CD4-positive, CD25-positive, alpha-beta regulatory T cell (primary cell): ENCODE data around the gene NCLN. TPM values are rescaled to one million over a fixed set of nuclear protein-coding genes. Genes with fewer than 3 reads are reported as not detected.

Source experiments
- ATAC-seq, 2 donors: fragments of 150-1000 bp; cut with Tn5 transposase; one replicate each; pipeline ENCODE4 v1.10.0; 2021; ENCODE audit warnings: low read depth in 2 of 2, moderate number of reproducible peaks in 2 of 2, moderate library complexity in 1 of 2
- DNase-seq, 3 donors: peaks; one replicate each; pipeline versions ENCODE4 v3.0.0 to v3.0.0-alpha.2; 2012 to 2022; ENCODE audit warnings: mixed read lengths in 1 of 3
- H3K27ac ChIP-seq: one replicate; pipeline ENCODE4 v1.7.0; 2013; ENCODE audit warnings: mild to moderate bottlenecking, low read length; ENCODE audit not compliant: insufficient read depth, poor library complexity, severe bottlenecking
- H3K27me3 ChIP-seq: one replicate; pipeline ENCODE4 v1.7.0; 2013; ENCODE audit warnings: low read length; ENCODE audit not compliant: control insufficient read depth, insufficient read depth
- H3K36me3 ChIP-seq: one replicate; pipeline ENCODE4 v1.7.0; 2013; ENCODE audit warnings: mild to moderate bottlenecking, low read length, moderate library complexity; ENCODE audit not compliant: control insufficient read depth, insufficient read depth
- H3K4me1 ChIP-seq: 2 replicates; pipeline ENCODE4 v1.7.0; 2013; ENCODE audit warnings: mild to moderate bottlenecking, low read length; ENCODE audit not compliant: insufficient read depth, control insufficient read depth, poor library complexity, severe bottlenecking
- H3K4me3 ChIP-seq: one replicate; pipeline ENCODE4 v1.7.0; 2013; ENCODE audit warnings: low read depth, mild to moderate bottlenecking, low read length, moderate library complexity
- H3K9me3 ChIP-seq, 2 experiments: 1 replicate in 1 of 2; 2 replicates in 1 of 2; pipeline ENCODE4 v1.7.0; 2013; ENCODE audit warnings: low read length in 2 of 2, mild to moderate bottlenecking in 1 of 2, moderate library complexity in 1 of 2; ENCODE audit not compliant: control insufficient read depth in 2 of 2
- H3K27ac Mint-ChIP-seq, 3 donors: one replicate each; pipeline ENCODE4 v1.8.0; 2020 to 2022; ENCODE audit warnings: mild to moderate bottlenecking in 3 of 3, mixed read lengths in 3 of 3, moderate library complexity in 2 of 3
- H3K27me3 Mint-ChIP-seq: one replicate; pipeline ENCODE4 v1.8.0; 2022; ENCODE audit warnings: mild to moderate bottlenecking, mixed read lengths
- H3K36me3 Mint-ChIP-seq: one replicate; pipeline ENCODE4 v1.8.0; 2020; ENCODE audit warnings: mixed read lengths
- H3K4me1 Mint-ChIP-seq, 4 donors: one replicate each; pipeline ENCODE4 v1.8.0; 2020 to 2022; ENCODE audit warnings: mixed read lengths in 4 of 4, mild to moderate bottlenecking in 1 of 4
- H3K4me3 Mint-ChIP-seq, 4 donors: one replicate each; pipeline ENCODE4 v1.8.0; 2020 to 2022; ENCODE audit warnings: mild to moderate bottlenecking in 4 of 4, mixed read lengths in 4 of 4, moderate library complexity in 3 of 4
- H3K9me3 Mint-ChIP-seq, 7 donors: one replicate each; pipeline ENCODE4 v1.8.0; 2020 to 2022; ENCODE audit warnings: mixed read lengths in 7 of 7, mild to moderate bottlenecking in 3 of 7, moderate library complexity in 2 of 7
- polyA plus RNA-seq, 4 donors: library from polyadenylated mRNA; unstranded; fragments of 300-500 nt; fragmentation: Illumina TruSeq; gene quantifications; one replicate each; pipeline ENCODE4 v1.2.3, GENCODE V29; 2021
- total RNA-seq: library from RNA; stranded (reverse); gene quantifications from one replicate; pipeline ENCODE4 v1.2.3, GENCODE V29; 2022

NCLN gene
- total and polyA plus RNA-seq, 5 donors from 2014 or later, result 13.3 to 48.0 (median 25.0) TPM

DNA sequence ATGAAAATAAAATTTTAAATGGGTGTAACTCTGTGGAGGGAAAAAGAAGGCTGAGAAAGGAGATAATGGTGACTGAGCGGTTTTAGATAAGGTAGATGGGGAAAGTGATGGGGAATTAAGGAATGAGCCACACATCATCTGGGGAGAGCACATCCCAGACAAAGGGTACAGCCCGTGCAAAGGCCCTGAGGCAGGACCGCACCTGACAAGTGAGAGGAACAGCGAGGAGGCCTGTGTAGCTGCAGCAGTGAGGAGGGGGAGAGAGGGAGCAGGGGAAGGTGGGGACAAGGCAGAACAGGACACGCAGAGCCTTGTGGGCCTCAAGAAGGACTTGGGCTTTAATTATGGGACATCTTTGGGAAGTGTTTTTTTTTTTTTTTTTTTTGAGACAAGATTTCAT is 37.0 kb downstream of the NCLN start:
- Histone ChIP-seq H3K27me3 (no peaks in the 10 kb centered on the region), H3K4me3 (no peak overlapping the region), H3K27ac (no peak overlapping the region), H3K9me3 (no peaks in the 10 kb centered on the region), H3K4me1 (peaks cover 3% of the 10 kb centered on the region), H3K36me3 (no peaks in the 10 kb centered on the region)
- ATAC-seq, result no peak
- Mint-ChIP-seq H3K9me3 (peaks cover 0 to 2% (median 0%) of the 10 kb centered on the region in 7 donors), H3K4me3 (no peak overlapping the region), H3K4me1 (peaks cover 0 to 2% (median 0%) of the 10 kb centered on the region in 4 donors), H3K27me3 (peaks cover 20% of the 10 kb centered on the region), H3K27ac (no peak overlapping the region), H3K36me3 (no peaks in the 10 kb centered on the region)
- no peak for DNase-seq

- DNase-seq (peak; percentile 31 to 50 (median 39)), ATAC-seq (peak; percentile 55 to 64)
- H3K4me1 ChIP-seq, result peaks cover 3% of the 10 kb centered on the region
- Mint-ChIP-seq H3K4me3 (peak within 1 kb of the TSS in 2 of 4 donors; percentile 17 to 29), H3K27me3 (peaks cover 24% of the 10 kb centered on the region), H3K9me3 (no peaks in the 10 kb centered on the region), H3K27ac (no peak within 1 kb of the TSS), H3K4me1 (peaks cover 0 to 2% (median 0%) of the 10 kb centered on the region in 4 donors), H3K36me3 (no peaks in the 10 kb centered on the region)
- no peaks in the 10 kb centered on the region for H3K36me3 ChIP-seq
- no peaks in the 10 kb centered on the region for H3K27me3 ChIP-seq
- no peaks in the 10 kb centered on the region for H3K9me3 ChIP-seq
- no peak within 1 kb of the TSS for H3K27ac ChIP-seq
- no peak within 1 kb of the TSS for H3K4me3 ChIP-seq
Observed at GRCh38 chr19:3224346-3225168, 38.8 kb downstream of the NCLN start, which contains the start of gene CELF5. CELF5 (plus strand) TSS chr19:3224661; CDS start chr19:3224740, 79 bp downstream.

GRCh38 chr19:3225169-3225485 is 39.4 kb downstream of the NCLN start:
- H3K36me3 ChIP-seq, result no peaks in the 10 kb centered on the region
- Mint-ChIP-seq H3K27ac (no peak overlapping the region), H3K36me3 (no peaks in the 10 kb centered on the region), H3K9me3 (no peaks in the 10 kb centered on the region), H3K4me3 (no peak overlapping the region), H3K4me1 (peaks cover 0 to 2% (median 0%) of the 10 kb centered on the region in 4 donors), H3K27me3 (peaks cover 23% of the 10 kb centered on the region)
- no peak overlapping the region for H3K4me3 ChIP-seq
- H3K27me3 ChIP-seq, result no peaks in the 10 kb centered on the region
- H3K4me1 ChIP-seq, result peaks cover 3% of the 10 kb centered on the region
- no peak for DNase-seq
- no peaks in the 10 kb centered on the region for H3K9me3 ChIP-seq
- no peak overlapping the region for H3K27ac ChIP-seq
- ATAC-seq, result no peak

- Histone ChIP-seq H3K4me3 (no peak overlapping the region), H3K27me3 (no peaks in the 10 kb centered on the region), H3K36me3 (no peaks in the 10 kb centered on the region), H3K4me1 (peaks cover 3% of the 10 kb centered on the region), H3K9me3 (no peaks in the 10 kb centered on the region), H3K27ac (no peak overlapping the region)
- H3K4me1 Mint-ChIP-seq, result peaks cover 0 to 2% (median 0%) of the 10 kb centered on the region in 4 donors
- no peak for DNase-seq
- H3K4me3 Mint-ChIP-seq, result no peak overlapping the region
- H3K36me3 Mint-ChIP-seq, result no peaks in the 10 kb centered on the region
- peaks cover 23% of the 10 kb centered on the region for H3K27me3 Mint-ChIP-seq
- H3K27ac Mint-ChIP-seq, result no peak overlapping the region
- no peaks in the 10 kb centered on the region for H3K9me3 Mint-ChIP-seq
- ATAC-seq, result no peak
Observed at GRCh38 chr19:3225677-3226093, 40.0 kb downstream of the NCLN start.

DNA sequence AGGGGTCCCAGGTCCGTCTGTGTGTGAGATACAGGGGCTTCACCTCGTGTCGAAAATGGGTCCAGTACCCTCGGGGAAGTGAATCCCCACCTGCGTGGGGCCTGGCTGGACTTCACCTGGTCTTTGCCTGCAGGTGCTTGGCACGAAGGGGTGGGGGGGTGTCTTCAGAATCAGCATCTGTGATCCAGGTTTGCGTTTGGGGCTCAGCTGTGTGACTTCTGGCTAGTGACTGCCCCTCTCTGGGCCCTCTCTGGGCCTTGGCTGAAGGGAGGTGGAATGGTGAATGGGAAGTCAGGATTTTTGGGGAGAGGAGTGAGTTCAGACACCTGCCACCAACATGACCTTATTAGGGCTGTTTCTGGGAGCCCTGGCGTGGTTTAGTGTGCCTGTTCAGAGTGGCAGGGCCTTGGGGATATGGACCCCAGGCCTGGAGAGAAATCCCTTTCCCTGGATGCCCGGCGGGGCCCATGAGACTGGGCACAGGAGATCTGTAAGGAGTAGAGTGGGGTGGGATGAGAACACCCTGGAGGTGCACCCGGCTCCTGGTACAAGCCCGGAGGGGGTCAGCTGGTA is 41.4 kb downstream of the NCLN start:
- peaks cover 0 to 2% (median 0%) of the 10 kb centered on the region in 7 donors for H3K9me3 Mint-ChIP-seq

DNA sequence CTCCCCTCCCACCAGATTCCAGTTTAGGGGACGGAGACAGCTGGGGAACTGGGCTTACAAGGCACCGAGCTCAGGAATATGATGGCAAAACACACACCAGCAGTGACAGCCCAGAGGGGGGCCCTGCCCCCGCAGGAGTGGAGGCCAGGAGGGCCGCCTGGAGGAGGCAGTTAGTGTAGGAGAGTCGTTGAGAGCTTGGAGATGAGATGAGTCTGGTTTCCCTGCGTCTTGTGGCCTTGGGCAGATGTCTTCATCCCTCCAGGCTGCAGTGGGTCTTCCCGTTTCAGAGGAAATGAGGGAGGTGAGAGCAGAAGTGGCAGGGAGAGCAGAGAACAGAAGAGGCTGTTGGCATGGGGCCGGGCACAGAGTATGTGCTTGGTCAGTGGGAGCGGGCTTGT is 43.6 kb downstream of the NCLN start:
- peaks cover 23% of the 10 kb centered on the region for H3K27me3 Mint-ChIP-seq
- no peak overlapping the region for H3K4me3 Mint-ChIP-seq
- ATAC-seq (no peak), DNase-seq (no peak)
- Histone ChIP-seq H3K27ac (no peak overlapping the region), H3K4me1 (peaks cover under 1% of the 10 kb centered on the region), H3K4me3 (no peak overlapping the region), H3K9me3 (no peaks in the 10 kb centered on the region), H3K27me3 (peaks cover 3% of the 10 kb centered on the region), H3K36me3 (no peaks in the 10 kb centered on the region)
- peaks cover 0 to 2% (median under 1%) of the 10 kb centered on the region in 4 donors for H3K4me1 Mint-ChIP-seq
- peaks cover 0 to 2% (median 0%) of the 10 kb centered on the region in 7 donors for H3K9me3 Mint-ChIP-seq
- H3K27ac Mint-ChIP-seq, result peak overlapping the region in 1 of 3 donors; percentile 90
- H3K36me3 Mint-ChIP-seq, result no peaks in the 10 kb centered on the region

More for the DNA sequence above, 41.4 kb downstream of the NCLN start:
- ATAC-seq, result no peak
- Histone ChIP-seq H3K27ac (no peak overlapping the region), H3K9me3 (no peaks in the 10 kb centered on the region), H3K4me3 (no peak overlapping the region), H3K4me1 (peaks cover 3% of the 10 kb centered on the region), H3K27me3 (peaks cover 3% of the 10 kb centered on the region), H3K36me3 (no peaks in the 10 kb centered on the region)
- H3K4me3 Mint-ChIP-seq, result no peak overlapping the region
- no peak for DNase-seq
- H3K27ac Mint-ChIP-seq, result no peak overlapping the region
- H3K27me3 Mint-ChIP-seq, result peaks cover 23% of the 10 kb centered on the region
- H3K36me3 Mint-ChIP-seq, result no peaks in the 10 kb centered on the region
- peaks cover 0 to 2% (median 0%) of the 10 kb centered on the region in 4 donors for H3K4me1 Mint-ChIP-seq

DNA sequence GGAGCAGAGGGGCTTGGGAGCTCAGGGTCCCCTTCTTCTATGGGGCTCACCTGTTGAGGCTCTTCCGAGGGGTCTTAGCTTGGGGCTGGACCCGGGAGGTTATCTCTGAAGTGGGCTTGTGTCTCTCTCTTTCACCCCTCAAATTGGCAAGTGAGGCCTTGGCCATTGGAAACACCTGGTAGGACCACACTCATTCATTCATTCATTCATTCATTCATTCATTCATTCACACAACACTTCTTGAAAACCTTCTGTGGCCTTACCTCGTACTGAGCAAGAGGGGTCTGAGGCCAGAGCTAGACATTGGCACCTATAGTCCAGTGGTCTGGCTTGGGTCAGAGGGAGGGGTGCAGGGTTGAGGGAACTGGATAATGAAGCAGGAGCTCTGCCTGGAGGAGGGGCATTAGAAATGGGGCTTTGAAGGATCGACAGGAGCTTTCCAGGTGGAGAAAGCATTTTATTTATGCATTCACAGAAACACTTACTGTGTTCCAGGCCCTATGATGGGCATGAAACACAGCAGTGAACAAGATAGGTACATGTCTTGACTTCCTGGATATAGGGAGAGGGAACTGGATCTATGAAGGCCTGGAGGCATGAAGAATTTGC is 44.3 kb downstream of the NCLN start:
- Mint-ChIP-seq H3K27ac (no peak overlapping the region), H3K9me3 (peaks cover 0 to 2% (median 0%) of the 10 kb centered on the region in 7 donors), H3K27me3 (peaks cover 23% of the 10 kb centered on the region), H3K36me3 (no peaks in the 10 kb centered on the region), H3K4me1 (peaks cover 0 to 2% (median under 1%) of the 10 kb centered on the region in 4 donors), H3K4me3 (no peak overlapping the region)
- ATAC-seq (no peak), DNase-seq (no peak)
- Histone ChIP-seq H3K36me3 (no peaks in the 10 kb centered on the region), H3K4me1 (no peaks in the 10 kb centered on the region), H3K27ac (no peak overlapping the region), H3K4me3 (no peak overlapping the region), H3K9me3 (no peaks in the 10 kb centered on the region), H3K27me3 (peaks cover 3% of the 10 kb centered on the region)
